Spleen (tissue), 7 donors: ENCODE measurements around the gene MBD5.

Experiments used
- CTCF ChIP-seq, 11 experiments: fragments of 200-600 bp in 7 of 11; fragments of 450-650 bp in 4 of 11; sonication (generic) in 4 of 11; IDR thresholded peaks in 8 of 11; conservative IDR thresholded peaks in 3 of 11; 1 replicate in 7 of 11; 2 replicates in 4 of 11; pipeline versions ENCODE4 v1.4.0 to v1.8.0; 2016 to 2021; ENCODE audit warnings: antibody characterized with exemption in 11 of 11, inconsistent platforms in 4 of 11, mild to moderate bottlenecking in 1 of 11
- POLR2A ChIP-seq, 3 donors: fragments of 450-650 bp; IDR thresholded peaks; one replicate each; pipeline ENCODE4 v1.5.1; 2017; ENCODE audit warnings: antibody characterized with exemption in 3 of 3, mild to moderate bottlenecking in 1 of 3
- POLR2AphosphoS5 ChIP-seq, 3 donors: sonication (generic); formaldehyde crosslinking; IDR thresholded peaks; one replicate each; pipeline ENCODE4 v1.5.1; 2017; ENCODE audit warnings: antibody characterized with exemption in 3 of 3
- donor health status: DM: no; HTN: no; CAD: no; lungs with moderate emphysema.
- donor health status: DM: no; HTN: no; CAD: no.
- donor health status: DM: no; HTN: no; CAD: no.

DNA sequence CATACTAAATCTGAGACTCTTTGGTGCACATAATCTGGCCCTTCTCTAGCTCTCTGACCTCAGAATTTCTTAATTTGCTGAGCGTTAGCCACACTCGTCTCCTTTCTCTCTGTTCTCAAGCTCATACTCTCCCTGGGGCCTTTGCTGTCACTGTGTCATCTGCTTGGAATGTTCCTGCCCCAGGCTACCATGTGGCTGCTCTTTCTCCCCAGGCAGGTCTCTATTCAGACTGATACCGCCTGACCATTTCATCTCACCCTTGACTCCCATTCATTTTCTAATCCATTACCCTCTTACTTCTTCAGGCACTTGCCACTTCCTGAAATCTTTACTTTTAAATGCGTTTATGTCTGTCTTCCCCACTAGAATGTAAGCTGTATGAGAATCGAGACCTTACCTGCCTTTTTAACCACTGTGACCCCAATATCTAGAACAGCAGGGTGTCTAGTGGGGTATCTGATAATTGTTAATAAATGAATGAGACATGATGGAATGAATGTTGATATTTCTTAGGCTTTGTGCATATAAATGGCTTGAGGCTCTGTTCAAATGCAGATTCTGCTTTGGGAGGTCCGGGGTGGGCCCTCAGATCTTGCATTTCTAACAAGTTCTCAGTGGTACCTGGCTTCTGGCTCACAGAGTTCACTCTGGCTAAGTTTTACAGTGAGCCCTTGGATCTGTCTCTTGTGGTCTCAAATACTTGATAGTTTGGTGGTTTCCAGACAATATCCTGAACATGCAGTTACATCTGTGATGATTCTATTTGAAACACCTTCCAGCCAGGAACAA is 533.8 kb downstream of the MBD5 start:
- TF ChIP-seq POLR2AphosphoS5 (IDR thresholded peaks at IDR 0.05) = no peak
- no peak for TF ChIP-seq CTCF (IDR thresholded peaks at IDR 0.05 in 8 of 11, conservative IDR thresholded peaks at IDR 0.05 in 3 of 11)
- no peak for TF ChIP-seq POLR2A (IDR thresholded peaks at IDR 0.05)
